Activated naive CD8-positive, alpha-beta T cell treated with anti-CD3 and anti-CD28 coated beads, Interleukin-2, amount 50 U/mL, for 24 hours (primary cell): ENCODE results near the gene MPL.
A peak's percentile ranks its signal among the peaks of the same experiment; 100 is the strongest.
"Not testable (repeated sequence)": the region's sequence is repeated elsewhere in the genome, so short reads cannot be mapped to it uniquely, and the experiment has no call there.

Experiments used
- ATAC-seq: fragments of 150-1000 bp; cut with Tn5 transposase; one replicate; pipeline ENCODE4 v1.10.0; 2021
- DNase-seq: peaks from one replicate; pipeline ENCODE4 v3.0.0; 2021
- H3K27ac Mint-ChIP-seq: one replicate; pipeline ENCODE4 v1.8.0; 2021; ENCODE audit warnings: mild to moderate bottlenecking, mixed read lengths
- H3K27me3 Mint-ChIP-seq: one replicate; pipeline ENCODE4 v1.8.0; 2021; ENCODE audit warnings: mixed read lengths
- H3K36me3 Mint-ChIP-seq: one replicate; pipeline ENCODE4 v1.8.0; 2021; ENCODE audit warnings: low read depth, mixed read lengths
- H3K4me1 Mint-ChIP-seq: one replicate; pipeline ENCODE4 v1.8.0; 2021; ENCODE audit warnings: mixed read lengths
- H3K4me3 Mint-ChIP-seq: one replicate; pipeline ENCODE4 v1.8.0; 2021; ENCODE audit warnings: mild to moderate bottlenecking, moderate library complexity, mixed read lengths
- H3K9me3 Mint-ChIP-seq: one replicate; pipeline ENCODE4 v1.8.0; 2021; ENCODE audit warnings: mixed read lengths

Gene MPL

GRCh38 chr1:43382027-43382779, 44.6 kb downstream of the MPL start:
- ATAC-seq (no peak), DNase-seq (no peak)
- Mint-ChIP-seq H3K9me3 (no peaks in the 10 kb centered on the region), H3K4me1 (peaks cover 4% of the 10 kb centered on the region), H3K36me3 (peaks cover 39% of the 10 kb centered on the region), H3K4me3 (no peak overlapping the region), H3K27me3 (no peaks in the 10 kb centered on the region), H3K27ac (no peak overlapping the region)

GRCh38 chr1:43383449-43383848, 45.8 kb downstream of the MPL start:
- Mint-ChIP-seq H3K27me3 (no peaks in the 10 kb centered on the region), H3K4me1 (peaks cover 14% of the 10 kb centered on the region), H3K36me3 (peaks cover 39% of the 10 kb centered on the region), H3K9me3 (no peaks in the 10 kb centered on the region), H3K27ac (no peak overlapping the region), H3K4me3 (no peak overlapping the region)
- ATAC-seq (no peak), DNase-seq (no peak)

GRCh38 chr1:43386676-43387075, 49.1 kb downstream of the MPL start:
- Mint-ChIP-seq H3K9me3 (no peaks in the 10 kb centered on the region), H3K4me3 (no peak overlapping the region), H3K27ac (no peak overlapping the region), H3K4me1 (peaks cover 32% of the 10 kb centered on the region), H3K36me3 (peaks cover 38% of the 10 kb centered on the region), H3K27me3 (no peaks in the 10 kb centered on the region)
- no peak for ATAC-seq
- no peak for DNase-seq

- no peak for DNase-seq
- Mint-ChIP-seq H3K4me3 (peak overlapping the region; percentile 100), H3K4me1 (peaks cover 37% of the 10 kb centered on the region), H3K9me3 (no peaks in the 10 kb centered on the region), H3K27me3 (no peaks in the 10 kb centered on the region), H3K27ac (peak overlapping the region; percentile 99), H3K36me3 (peaks cover 31% of the 10 kb centered on the region)
- no peak for ATAC-seq
These were observed 50.5 kb downstream of the MPL start for GRCh38 chr1:43387976-43388599.

GRCh38 chr1:43388613-43389012, 51.0 kb downstream of the MPL start:
- Mint-ChIP-seq H3K27me3 (no peaks in the 10 kb centered on the region), H3K4me1 (peaks cover 37% of the 10 kb centered on the region), H3K27ac (peak overlapping the region; percentile 99), H3K36me3 (peaks cover 27% of the 10 kb centered on the region), H3K4me3 (peak overlapping the region; percentile 100), H3K9me3 (no peaks in the 10 kb centered on the region)
- DNase-seq (no peak), ATAC-seq (no peak)

GRCh38 chr1:43389326-43390313, 52.0 kb downstream of the MPL start, which contains the start of the genes MED8 and SZT2:
Gene MED8 (minus strand): TSS chr1:43389800. CDS start chr1:43389764, 36 bp downstream.
Gene SZT2 (plus strand): TSS chr1:43389899. CDS start chr1:43389969, 70 bp downstream.
- H3K4me1 Mint-ChIP-seq: peaks cover 37% of the 10 kb centered on the region
- H3K4me3 Mint-ChIP-seq: peak within 1 kb of the TSS; percentile 100
- no peaks in the 10 kb centered on the region for H3K9me3 Mint-ChIP-seq
- ATAC-seq: peak; percentile 97
- H3K27ac Mint-ChIP-seq: peak within 1 kb of the TSS; percentile 99
- peak; percentile 92 for DNase-seq
- no peaks in the 10 kb centered on the region for H3K27me3 Mint-ChIP-seq
- peaks cover 25% of the 10 kb centered on the region for H3K36me3 Mint-ChIP-seq

GRCh38 chr1:43392702-43393101, 55.1 kb downstream of the MPL start:
- H3K36me3 Mint-ChIP-seq: peaks cover 6% of the 10 kb centered on the region
- DNase-seq: no peak
- no peak for ATAC-seq
- H3K27ac Mint-ChIP-seq: no peak overlapping the region
- peaks cover 34% of the 10 kb centered on the region for H3K4me1 Mint-ChIP-seq
- no peaks in the 10 kb centered on the region for H3K9me3 Mint-ChIP-seq
- no peak overlapping the region for H3K4me3 Mint-ChIP-seq
- H3K27me3 Mint-ChIP-seq: no peaks in the 10 kb centered on the region

GRCh38 chr1:43395523-43395922, 57.9 kb downstream of the MPL start:
- Mint-ChIP-seq H3K9me3 (no peaks in the 10 kb centered on the region), H3K27me3 (no peaks in the 10 kb centered on the region), H3K36me3 (peaks cover 3% of the 10 kb centered on the region), H3K4me3 (no peak overlapping the region), H3K27ac (no peak overlapping the region), H3K4me1 (peaks cover 13% of the 10 kb centered on the region)
- ATAC-seq (no peak), DNase-seq (no peak)

GRCh38 chr1:43396059-43396458, 58.4 kb downstream of the MPL start:
- Mint-ChIP-seq H3K4me1 (peaks cover 9% of the 10 kb centered on the region), H3K27ac (no peak overlapping the region), H3K36me3 (peaks cover 3% of the 10 kb centered on the region), H3K9me3 (no peaks in the 10 kb centered on the region), H3K27me3 (no peaks in the 10 kb centered on the region), H3K4me3 (no peak overlapping the region)
- DNase-seq (no peak), ATAC-seq (no peak)

GRCh38 chr1:43398227-43398626, 60.6 kb downstream of the MPL start:
- no peaks in the 10 kb centered on the region for H3K27me3 Mint-ChIP-seq
- DNase-seq (no peak), ATAC-seq (no peak)
- no peaks in the 10 kb centered on the region for H3K9me3 Mint-ChIP-seq
- H3K4me1 Mint-ChIP-seq: peaks cover 2% of the 10 kb centered on the region
- H3K27ac Mint-ChIP-seq: no peak overlapping the region
- H3K36me3 Mint-ChIP-seq: peaks cover 5% of the 10 kb centered on the region
- no peak overlapping the region for H3K4me3 Mint-ChIP-seq

GRCh38 chr1:43400441-43400840, 62.8 kb downstream of the MPL start:
- H3K36me3 Mint-ChIP-seq: peaks cover 16% of the 10 kb centered on the region
- H3K4me1 Mint-ChIP-seq, H3K4me3 Mint-ChIP-seq, H3K27me3 Mint-ChIP-seq, H3K27ac Mint-ChIP-seq, ATAC-seq, DNase-seq, H3K9me3 Mint-ChIP-seq: not testable (repeated sequence)

GRCh38 chr1:43402089-43402865, 64.7 kb downstream of the MPL start:
- Mint-ChIP-seq H3K4me1 (peaks cover 2% of the 10 kb centered on the region), H3K9me3 (no peaks in the 10 kb centered on the region), H3K36me3 (peaks cover 23% of the 10 kb centered on the region), H3K27ac (no peak overlapping the region), H3K4me3 (no peak overlapping the region), H3K27me3 (no peaks in the 10 kb centered on the region)
- DNase-seq (no peak), ATAC-seq (no peak)
